Neural cell (in vitro differentiated cells): ENCODE measurements around the gene SELENOF.

ENCODE experiments used
- EZH2 ChIP-seq: fragments of 200-600, 300-800 bp; shearing (Covaris generic), sonication (generic); IDR thresholded peaks from 2 replicates; pipeline ENCODE4 v1.6.1; 2014; ENCODE audit warnings: antibody characterized with exemption, low read length, borderline replicate concordance, mild to moderate bottlenecking; ENCODE audit not compliant: insufficient read depth, poor library complexity, severe bottlenecking
- POLR2AphosphoS5 ChIP-seq: IDR thresholded peaks from 2 replicates; pipeline ENCODE4 v1.6.1; 2012
- RAD21 ChIP-seq: fragments of 450-650 bp; conservative IDR thresholded peaks from 2 replicates; pipeline ENCODE4 v1.6.1; 2014; ENCODE audit warnings: antibody characterized with exemption, mild to moderate bottlenecking, moderate library complexity
- TAF1 ChIP-seq: IDR thresholded peaks from 2 replicates; pipeline ENCODE4 v1.6.1; 2012; ENCODE audit warnings: low read depth
- TF ChIP-seq, protein P1 (sequence below): fragments of 450-650 bp; IDR thresholded peaks from 2 replicates; pipeline ENCODE4 v1.5.1; 2014; ENCODE audit warnings: antibody characterized with exemption, mild to moderate bottlenecking, moderate library complexity; ENCODE audit not compliant: poor library complexity, severe bottlenecking
- TF ChIP-seq, protein P2 (sequence below): IDR thresholded peaks from 2 replicates; pipeline ENCODE4 v1.6.1; 2012; ENCODE audit warnings: borderline replicate concordance

DNA sequence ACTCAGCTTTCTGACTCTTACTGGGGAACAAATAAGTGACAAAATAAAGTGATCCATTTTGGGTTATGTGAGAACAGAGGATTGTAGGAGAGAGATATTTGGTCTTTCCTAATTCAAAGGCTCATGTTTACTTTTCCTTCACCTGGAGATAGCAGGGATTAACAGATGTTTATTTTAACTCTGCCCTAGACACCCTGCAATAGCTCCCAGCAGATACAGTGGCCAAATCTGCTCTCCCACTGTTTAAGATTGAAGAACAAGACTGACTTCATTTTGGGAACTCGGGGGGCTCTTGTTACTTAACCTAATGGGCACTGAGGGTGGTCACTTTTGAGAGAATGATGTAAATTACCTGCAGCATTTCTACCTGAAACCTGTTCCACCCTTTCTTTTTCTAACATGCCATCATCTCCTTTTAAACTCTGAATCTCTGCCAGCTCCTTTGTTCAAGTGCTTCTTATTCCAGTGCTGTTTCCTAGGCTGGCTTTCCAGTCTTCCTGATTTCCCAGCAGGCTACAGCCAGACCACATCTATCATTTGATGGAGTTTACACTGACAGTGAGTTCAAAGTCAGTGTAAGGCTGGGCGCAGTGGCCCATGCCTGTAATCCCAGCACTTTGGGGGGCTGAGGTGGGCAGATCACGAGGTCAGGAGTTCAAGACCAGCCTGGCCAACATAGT lies 90.0 kb downstream of the SELENOF start:
- TF ChIP-seq TAF1 (no peak), POLR2AphosphoS5 (no peak), EZH2 (no peak), RAD21 (no peak)
- TF ChIP-seq, protein P1, sequence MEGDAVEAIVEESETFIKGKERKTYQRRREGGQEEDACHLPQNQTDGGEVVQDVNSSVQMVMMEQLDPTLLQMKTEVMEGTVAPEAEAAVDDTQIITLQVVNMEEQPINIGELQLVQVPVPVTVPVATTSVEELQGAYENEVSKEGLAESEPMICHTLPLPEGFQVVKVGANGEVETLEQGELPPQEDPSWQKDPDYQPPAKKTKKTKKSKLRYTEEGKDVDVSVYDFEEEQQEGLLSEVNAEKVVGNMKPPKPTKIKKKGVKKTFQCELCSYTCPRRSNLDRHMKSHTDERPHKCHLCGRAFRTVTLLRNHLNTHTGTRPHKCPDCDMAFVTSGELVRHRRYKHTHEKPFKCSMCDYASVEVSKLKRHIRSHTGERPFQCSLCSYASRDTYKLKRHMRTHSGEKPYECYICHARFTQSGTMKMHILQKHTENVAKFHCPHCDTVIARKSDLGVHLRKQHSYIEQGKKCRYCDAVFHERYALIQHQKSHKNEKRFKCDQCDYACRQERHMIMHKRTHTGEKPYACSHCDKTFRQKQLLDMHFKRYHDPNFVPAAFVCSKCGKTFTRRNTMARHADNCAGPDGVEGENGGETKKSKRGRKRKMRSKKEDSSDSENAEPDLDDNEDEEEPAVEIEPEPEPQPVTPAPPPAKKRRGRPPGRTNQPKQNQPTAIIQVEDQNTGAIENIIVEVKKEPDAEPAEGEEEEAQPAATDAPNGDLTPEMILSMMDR, result no peak
- TF ChIP-seq, protein P2, sequence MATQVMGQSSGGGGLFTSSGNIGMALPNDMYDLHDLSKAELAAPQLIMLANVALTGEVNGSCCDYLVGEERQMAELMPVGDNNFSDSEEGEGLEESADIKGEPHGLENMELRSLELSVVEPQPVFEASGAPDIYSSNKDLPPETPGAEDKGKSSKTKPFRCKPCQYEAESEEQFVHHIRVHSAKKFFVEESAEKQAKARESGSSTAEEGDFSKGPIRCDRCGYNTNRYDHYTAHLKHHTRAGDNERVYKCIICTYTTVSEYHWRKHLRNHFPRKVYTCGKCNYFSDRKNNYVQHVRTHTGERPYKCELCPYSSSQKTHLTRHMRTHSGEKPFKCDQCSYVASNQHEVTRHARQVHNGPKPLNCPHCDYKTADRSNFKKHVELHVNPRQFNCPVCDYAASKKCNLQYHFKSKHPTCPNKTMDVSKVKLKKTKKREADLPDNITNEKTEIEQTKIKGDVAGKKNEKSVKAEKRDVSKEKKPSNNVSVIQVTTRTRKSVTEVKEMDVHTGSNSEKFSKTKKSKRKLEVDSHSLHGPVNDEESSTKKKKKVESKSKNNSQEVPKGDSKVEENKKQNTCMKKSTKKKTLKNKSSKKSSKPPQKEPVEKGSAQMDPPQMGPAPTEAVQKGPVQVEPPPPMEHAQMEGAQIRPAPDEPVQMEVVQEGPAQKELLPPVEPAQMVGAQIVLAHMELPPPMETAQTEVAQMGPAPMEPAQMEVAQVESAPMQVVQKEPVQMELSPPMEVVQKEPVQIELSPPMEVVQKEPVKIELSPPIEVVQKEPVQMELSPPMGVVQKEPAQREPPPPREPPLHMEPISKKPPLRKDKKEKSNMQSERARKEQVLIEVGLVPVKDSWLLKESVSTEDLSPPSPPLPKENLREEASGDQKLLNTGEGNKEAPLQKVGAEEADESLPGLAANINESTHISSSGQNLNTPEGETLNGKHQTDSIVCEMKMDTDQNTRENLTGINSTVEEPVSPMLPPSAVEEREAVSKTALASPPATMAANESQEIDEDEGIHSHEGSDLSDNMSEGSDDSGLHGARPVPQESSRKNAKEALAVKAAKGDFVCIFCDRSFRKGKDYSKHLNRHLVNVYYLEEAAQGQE, result no peak
